ENCODE measurements around the gene DTL. TPM values are rescaled to one million over a fixed set of nuclear protein-coding genes. Genes with fewer than 3 reads are reported as not detected.

DTL gene
- polyA plus RNA-seq, 2 of the 4 experiments (the other 2 are of a cell fraction): 22.0 to 30.2 TPM

DNA sequence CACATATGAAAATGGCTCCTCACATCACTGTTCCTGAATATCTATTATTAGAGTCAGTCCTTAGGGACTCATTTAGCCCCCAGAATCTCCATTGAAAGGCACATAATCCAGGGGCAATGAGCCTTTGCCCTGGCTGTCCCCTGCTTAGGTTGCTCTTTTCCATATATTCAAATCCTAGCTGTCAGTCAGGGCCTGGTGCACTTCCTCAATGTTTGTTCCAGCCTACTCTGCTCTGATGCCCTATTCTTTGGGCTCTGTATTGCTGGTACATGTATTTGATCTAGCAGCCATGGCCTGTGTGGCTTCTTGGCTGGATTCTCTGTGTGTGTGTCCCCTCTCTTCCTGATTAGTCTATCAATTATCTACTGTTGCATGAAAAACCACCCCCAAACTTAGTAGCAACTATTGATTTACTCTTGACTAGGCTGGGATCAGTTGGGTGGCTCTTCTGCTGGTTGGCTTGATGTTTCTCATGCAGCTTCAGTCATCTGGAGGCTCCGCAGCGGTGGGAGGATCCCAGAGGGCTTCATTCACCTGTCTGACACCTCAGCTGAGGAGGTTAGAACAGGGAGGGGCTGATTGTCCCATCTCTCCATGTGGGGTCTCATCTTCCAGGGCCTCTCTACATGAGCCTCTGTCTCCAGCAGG, 107.5 kb downstream of the DTL start:
- DNase-seq (ENCODE audit: low read depth in 1 of 2, low spot score in 1 of 2) (no peak), ATAC-seq (no peak), FAIRE-seq (no peak)
- H3K4me2 ChIP-seq: no peak overlapping the region
- POLR2A ChIA-PET: no interaction called here
- no peaks in the 10 kb centered on the region for H3K9me3 ChIP-seq
- no peak overlapping the region for H3K4me3 ChIP-seq
- no CpG with 5 or more reads among the region's 2 CpGs for WGBS (ENCODE audit: missing lambda C conversion rate)
- H3K4me1 ChIP-seq: peaks cover 9% of the 10 kb centered on the region
- CTCF ChIA-PET: interaction anchor here (1.0 kb wide), 1 partner anchor 10 kb away, joined by 3 read pairs; no protein-coding TSS in a partner anchor
- H3K27ac ChIP-seq: no peak overlapping the region
- TF ChIP-seq RAD21 (conservative IDR thresholded peaks at IDR 0.05 in 1 of 2, IDR thresholded peaks at IDR 0.05 in 1 of 2): no peak
- TF ChIP-seq JUNB (IDR thresholded peaks at IDR 0.05): no peak
- TF ChIP-seq, protein P1, sequence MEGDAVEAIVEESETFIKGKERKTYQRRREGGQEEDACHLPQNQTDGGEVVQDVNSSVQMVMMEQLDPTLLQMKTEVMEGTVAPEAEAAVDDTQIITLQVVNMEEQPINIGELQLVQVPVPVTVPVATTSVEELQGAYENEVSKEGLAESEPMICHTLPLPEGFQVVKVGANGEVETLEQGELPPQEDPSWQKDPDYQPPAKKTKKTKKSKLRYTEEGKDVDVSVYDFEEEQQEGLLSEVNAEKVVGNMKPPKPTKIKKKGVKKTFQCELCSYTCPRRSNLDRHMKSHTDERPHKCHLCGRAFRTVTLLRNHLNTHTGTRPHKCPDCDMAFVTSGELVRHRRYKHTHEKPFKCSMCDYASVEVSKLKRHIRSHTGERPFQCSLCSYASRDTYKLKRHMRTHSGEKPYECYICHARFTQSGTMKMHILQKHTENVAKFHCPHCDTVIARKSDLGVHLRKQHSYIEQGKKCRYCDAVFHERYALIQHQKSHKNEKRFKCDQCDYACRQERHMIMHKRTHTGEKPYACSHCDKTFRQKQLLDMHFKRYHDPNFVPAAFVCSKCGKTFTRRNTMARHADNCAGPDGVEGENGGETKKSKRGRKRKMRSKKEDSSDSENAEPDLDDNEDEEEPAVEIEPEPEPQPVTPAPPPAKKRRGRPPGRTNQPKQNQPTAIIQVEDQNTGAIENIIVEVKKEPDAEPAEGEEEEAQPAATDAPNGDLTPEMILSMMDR (IDR thresholded peaks at IDR 0.05): no peak
- TF ChIP-seq GATA3 (IDR thresholded peaks at IDR 0.05; ENCODE audit: borderline replicate concordance): no peak
- TF ChIP-seq PBX3 (IDR thresholded peaks at IDR 0.05): no peak

DNA sequence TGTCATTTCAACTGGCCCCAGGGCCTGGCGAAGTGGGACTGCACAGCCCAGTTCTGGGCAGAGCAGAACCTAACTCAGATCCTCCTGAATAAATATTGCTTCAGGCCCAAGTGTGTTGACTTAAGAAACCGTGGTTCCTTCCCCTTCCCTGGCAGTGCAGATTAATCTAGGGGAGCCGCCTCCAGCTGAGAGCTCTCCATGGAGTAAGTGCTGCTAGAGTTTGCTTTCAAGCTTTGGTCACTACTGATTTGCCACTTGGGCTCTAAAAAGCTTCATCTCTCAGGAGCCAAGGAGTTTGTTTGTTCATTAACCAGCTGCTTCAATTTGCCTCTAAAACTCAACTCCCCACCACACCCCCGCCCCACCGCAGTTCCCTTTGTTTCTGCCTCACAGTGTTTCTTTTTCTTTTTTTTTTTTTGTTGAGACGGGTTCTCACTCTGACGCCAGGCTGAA, 112.1 kb downstream of the DTL start:
- TF ChIP-seq HEYL (CRISPR knock-in tag; IDR thresholded peaks at IDR 0.05) (no peak), KDM1A (IDR thresholded peaks at IDR 0.05; ENCODE audit: low read depth) (no peak), HDAC2 (IDR thresholded peaks at IDR 0.05) (no peak), ZSCAN20 (CRISPR knock-in tag; IDR thresholded peaks at IDR 0.05) (no peak), HOXA7 (CRISPR knock-in tag; IDR thresholded peaks at IDR 0.05) (no peak), E2F6 (IDR thresholded peaks at IDR 0.05; ENCODE audit: borderline replicate concordance, low read depth) (no peak), EHF (CRISPR knock-in tag; IDR thresholded peaks at IDR 0.05) (no peak), SREBF2 (IDR thresholded peaks at IDR 0.05) (no peak), POLR2A (IDR thresholded peaks at IDR 0.05; ENCODE audit: low read length) (no peak), MAFK (IDR thresholded peaks at IDR 0.05; ENCODE audit: partially characterized antibody) (no peak), RAD21 (conservative IDR thresholded peaks at IDR 0.05 in 1 of 2, IDR thresholded peaks at IDR 0.05 in 1 of 2) (no peak), FOSB (CRISPR knock-in tag; IDR thresholded peaks at IDR 0.05) (no peak), ATOH8 (CRISPR knock-in tag; IDR thresholded peaks at IDR 0.05; ENCODE audit: low read depth) (no peak), CHD2 (IDR thresholded peaks at IDR 0.05; ENCODE audit: low read length, partially characterized antibody) (no peak), FOXS1 (CRISPR knock-in tag; IDR thresholded peaks at IDR 0.05) (no peak), SMC3 (IDR thresholded peaks at IDR 0.05) (no peak), EP300 (IDR thresholded peaks at IDR 0.05) (no peak), RFX5 (IDR thresholded peaks at IDR 0.05) (no peak), BCL3 (IDR thresholded peaks at IDR 0.05) (no peak)
- no peak overlapping the region for H3K4me3 ChIP-seq

More for the DNA sequence above, 112.1 kb downstream of the DTL start:
- ATAC-seq (peak; percentile 50 to 76; a peak in 5 of 6 replicates), DNase-seq (ENCODE audit: low read depth in 1 of 2, low spot score in 1 of 2) (peak in 1 of 2 experiments; percentile 20), FAIRE-seq (no peak)
- ChIA-PET CTCF (interaction anchor here (1.4 kb wide), 1 partner anchor 46 kb away, joined by 3 read pairs; no protein-coding TSS in a partner anchor), POLR2A (no interaction called here)
- peak overlapping the region in 1 of 2 experiments; percentile 42; a peak in 1 of 6 replicates for H3K27ac ChIP-seq
- H3K4me1 ChIP-seq: peaks cover 9% of the 10 kb centered on the region
- 67% methylated on average over 7 of the region's 7 CpGs for WGBS (ENCODE audit: missing lambda C conversion rate)
- H3K4me2 ChIP-seq: 0 out of 3 replicates have a peak overlapping the region, but pooled peaks have one; percentile 17
- H3K9me3 ChIP-seq: no peaks in the 10 kb centered on the region
